Skeletal muscle tissue (tissue), 4 donors: ENCODE measurements around the gene ACSS1. TPM values are rescaled to one million over a fixed set of nuclear protein-coding genes. Genes with fewer than 3 reads are reported as not detected.

Experiments used
- H3K27ac ChIP-seq: one replicate; pipeline ENCODE4 v1.7.0; 2013; ENCODE audit warnings: mild to moderate bottlenecking, low read depth, low read length, inconsistent platforms
- H3K27me3 ChIP-seq, 3 donors: one replicate each; pipeline ENCODE4 v1.7.0; 2013; ENCODE audit warnings: low read length in 3 of 3; ENCODE audit not compliant: control insufficient read depth in 3 of 3, insufficient read depth in 3 of 3
- H3K36me3 ChIP-seq, 3 donors: one replicate each; pipeline ENCODE4 v1.7.0; 2013; ENCODE audit warnings: low read length in 3 of 3; ENCODE audit not compliant: control insufficient read depth in 3 of 3, insufficient read depth in 3 of 3
- H3K4me1 ChIP-seq, 3 donors: one replicate each; pipeline ENCODE4 v1.7.0; 2013; ENCODE audit warnings: low read length in 3 of 3, mild to moderate bottlenecking in 3 of 3; ENCODE audit not compliant: control insufficient read depth in 3 of 3, insufficient read depth in 3 of 3
- H3K4me3 ChIP-seq, 3 donors: one replicate each; pipeline ENCODE4 v1.7.0; 2013; ENCODE audit warnings: low read length in 3 of 3
- H3K9ac ChIP-seq, 3 donors: one replicate each; pipeline ENCODE4 v1.7.0; 2013; ENCODE audit warnings: low read length in 3 of 3, mild to moderate bottlenecking in 3 of 3, moderate library complexity in 2 of 3, low read depth in 1 of 3
- H3K9me3 ChIP-seq, 3 donors: one replicate each; pipeline ENCODE4 v1.7.0; 2013; ENCODE audit warnings: low read length in 3 of 3; ENCODE audit not compliant: control insufficient read depth in 3 of 3
- total RNA-seq: library from RNA; depleted of rRNA; stranded (reverse); fragments of >200 nt; gene quantifications from one replicate; pipeline ENCODE4 v1.2.3, GENCODE V29; 2014
- donor health status: Osteomylitis.

Gene ACSS1
- total RNA-seq, 1 donor from 2014 or later, result 8.9 TPM

GRCh38 chr20:25061103-25061799, 3.3 kb upstream of the ACSS1 start:
- no peak overlapping the region for H3K27ac ChIP-seq
- H3K4me1 ChIP-seq, result peaks cover 11 to 31% (median 22%) of the 10 kb centered on the region in 3 donors
- no peaks in the 10 kb centered on the region for H3K36me3 ChIP-seq
- no peak overlapping the region for H3K9ac ChIP-seq
- no peak overlapping the region for H3K4me3 ChIP-seq
- H3K9me3 ChIP-seq, result no peaks in the 10 kb centered on the region
- peaks cover 0 to 8% (median 3%) of the 10 kb centered on the region in 3 donors for H3K27me3 ChIP-seq

- Histone ChIP-seq H3K4me3 (no peak overlapping the region), H3K36me3 (peaks cover 0 to 6% (median 0%) of the 10 kb centered on the region in 3 donors), H3K4me1 (peaks cover 20 to 33% (median 31%) of the 10 kb centered on the region in 3 donors), H3K27ac (no peak overlapping the region), H3K9me3 (no peaks in the 10 kb centered on the region), H3K9ac (no peak overlapping the region), H3K27me3 (peaks cover 0 to 5% (median 3%) of the 10 kb centered on the region in 3 donors)
Observed at GRCh38 chr20:25059866-25060465, 2.0 kb upstream of the ACSS1 start.

- Histone ChIP-seq H3K4me3 (peak overlapping the region; percentile 80 to 88 (median 88)), H3K9ac (peak overlapping the region in 2 of 3 donors; percentile 92 to 98), H3K4me1 (peaks cover 29 to 42% (median 40%) of the 10 kb centered on the region in 3 donors), H3K9me3 (no peaks in the 10 kb centered on the region), H3K36me3 (peaks cover 0 to 6% (median 0%) of the 10 kb centered on the region in 3 donors), H3K27me3 (peaks cover 0 to 3% (median 2%) of the 10 kb centered on the region in 3 donors), H3K27ac (peak overlapping the region; percentile 90)
Observed at GRCh38 chr20:25058847-25059810, 1.2 kb upstream of the ACSS1 start.

- peak overlapping the region; percentile 90 for H3K27ac ChIP-seq
- peaks cover 45 to 58% (median 56%) of the 10 kb centered on the region in 3 donors for H3K4me1 ChIP-seq
- H3K36me3 ChIP-seq, result peaks cover 0 to 6% (median 0%) of the 10 kb centered on the region in 3 donors
- no peaks in the 10 kb centered on the region for H3K9me3 ChIP-seq
- H3K9ac ChIP-seq, result peak overlapping the region; percentile 89 to 98 (median 92)
- H3K4me3 ChIP-seq, result peak overlapping the region; percentile 80 to 88 (median 88)
- no peaks in the 10 kb centered on the region for H3K27me3 ChIP-seq
Observed at GRCh38 chr20:25057234-25058050, 497 bp downstream of the ACSS1 start.

GRCh38 chr20:25056690-25057233, 1.2 kb downstream of the ACSS1 start:
- Histone ChIP-seq H3K4me1 (peaks cover 51 to 65% (median 63%) of the 10 kb centered on the region in 3 donors), H3K4me3 (peak overlapping the region; percentile 80 to 88 (median 88)), H3K9ac (peak overlapping the region; percentile 89 to 98 (median 92)), H3K36me3 (peaks cover 0 to 6% (median 1%) of the 10 kb centered on the region in 3 donors), H3K27ac (peak overlapping the region; percentile 90), H3K27me3 (no peaks in the 10 kb centered on the region), H3K9me3 (no peaks in the 10 kb centered on the region)

GRCh38 chr20:25055711-25056495, 2.0 kb downstream of the ACSS1 start:
- H3K27me3 ChIP-seq, result no peaks in the 10 kb centered on the region
- H3K4me3 ChIP-seq, result peak overlapping the region; percentile 24 to 88 (median 88)
- H3K36me3 ChIP-seq, result peaks cover 0 to 12% (median 2%) of the 10 kb centered on the region in 3 donors
- H3K27ac ChIP-seq, result peak overlapping the region; percentile 90
- H3K4me1 ChIP-seq, result peaks cover 60 to 74% (median 71%) of the 10 kb centered on the region in 3 donors
- H3K9ac ChIP-seq, result peak overlapping the region in 1 of 3 donors; percentile 98
- H3K9me3 ChIP-seq, result no peaks in the 10 kb centered on the region

- no peaks in the 10 kb centered on the region for H3K27me3 ChIP-seq
- peaks cover 68 to 81% (median 79%) of the 10 kb centered on the region in 3 donors for H3K4me1 ChIP-seq
- H3K9me3 ChIP-seq, result no peaks in the 10 kb centered on the region
- H3K36me3 ChIP-seq, result peaks cover 0 to 12% (median 2%) of the 10 kb centered on the region in 3 donors
- peak overlapping the region in 2 of 3 donors; percentile 33 to 88 for H3K4me3 ChIP-seq
- peak overlapping the region in 2 of 3 donors; percentile 46 to 98 for H3K9ac ChIP-seq
- peak overlapping the region; percentile 84 for H3K27ac ChIP-seq
Observed at GRCh38 chr20:25054995-25055629, 2.8 kb downstream of the ACSS1 start.
